ENCODE measurements around the gene OARD1.
"Not testable (repeated sequence)": the region's sequence is repeated elsewhere in the genome, so short reads cannot be mapped to it uniquely, and the experiment has no call there.

The OARD1 gene

GRCh38 chr6:41023114-41023513 is 49.0 kb downstream of the OARD1 start:
- Histone ChIP-seq H3K36me3 (ENCODE audit: control insufficient read depth, insufficient read depth, low read length) (no peaks in the 10 kb centered on the region), H3K27ac (ENCODE audit: low read depth, low read length, severe bottlenecking) (no peak overlapping the region), H3K4me3 (ENCODE audit: extremely low read depth, insufficient read depth, low read length, poor library complexity, severe bottlenecking) (no peak overlapping the region), H3K9me3 (ENCODE audit: control insufficient read depth, low read length) (no peaks in the 10 kb centered on the region), H3K4me1 (ENCODE audit: control insufficient read depth, insufficient read depth, low read length, poor library complexity, severe bottlenecking) (peaks cover 4% of the 10 kb centered on the region)
- WGBS, 2 experiments (ENCODE audit: insufficient coverage in 2 of 2) = 94 to 97% methylated on average over 2 to 3 of the region's 3 CpGs

GRCh38 chr6:41022294-41022693 is 49.9 kb downstream of the OARD1 start:
- Histone ChIP-seq H3K4me3 (ENCODE audit: extremely low read depth, insufficient read depth, low read length, poor library complexity, severe bottlenecking) (no peak overlapping the region), H3K4me1 (ENCODE audit: control insufficient read depth, insufficient read depth, low read length, poor library complexity, severe bottlenecking) (peaks cover 4% of the 10 kb centered on the region), H3K27ac (ENCODE audit: low read depth, low read length, severe bottlenecking) (no peak overlapping the region), H3K9me3 (ENCODE audit: control insufficient read depth, low read length) (no peaks in the 10 kb centered on the region), H3K36me3 (ENCODE audit: control insufficient read depth, insufficient read depth, low read length) (no peaks in the 10 kb centered on the region)

- Histone ChIP-seq H3K27ac (ENCODE audit: low read depth, low read length, severe bottlenecking) (no peak overlapping the region), H3K4me1 (ENCODE audit: control insufficient read depth, insufficient read depth, low read length, poor library complexity, severe bottlenecking) (no peaks in the 10 kb centered on the region), H3K36me3 (ENCODE audit: control insufficient read depth, insufficient read depth, low read length) (no peaks in the 10 kb centered on the region), H3K9me3 (ENCODE audit: control insufficient read depth, low read length) (no peaks in the 10 kb centered on the region), H3K4me3 (ENCODE audit: extremely low read depth, insufficient read depth, low read length, poor library complexity, severe bottlenecking) (no peak overlapping the region)
- 93 to 100% methylated on average over 1 to 3 of the region's 3 CpGs for WGBS, 2 experiments (ENCODE audit: insufficient coverage in 2 of 2)
Measured at GRCh38 chr6:41021832-41022231, 50.3 kb downstream of the OARD1 start.

GRCh38 chr6:41017663-41018062 is 54.5 kb downstream of the OARD1 start:
- WGBS, 2 experiments (ENCODE audit: insufficient coverage in 2 of 2) = 78 to 100% methylated on average over 1 of the region's 1 CpG
- no peaks in the 10 kb centered on the region for H3K4me1 ChIP-seq (ENCODE audit: control insufficient read depth, insufficient read depth, low read length, poor library complexity, severe bottlenecking)
- H3K36me3 ChIP-seq (ENCODE audit: control insufficient read depth, insufficient read depth, low read length) = no peaks in the 10 kb centered on the region

GRCh38 chr6:41015860-41016259 is 56.3 kb downstream of the OARD1 start:
- H3K27ac ChIP-seq (ENCODE audit: low read depth, low read length, severe bottlenecking); H3K4me3 ChIP-seq (ENCODE audit: extremely low read depth, insufficient read depth, low read length, poor library complexity, severe bottlenecking); H3K9me3 ChIP-seq (ENCODE audit: control insufficient read depth, low read length); H3K36me3 ChIP-seq (ENCODE audit: control insufficient read depth, insufficient read depth, low read length); H3K4me1 ChIP-seq (ENCODE audit: control insufficient read depth, insufficient read depth, low read length, poor library complexity, severe bottlenecking): not testable (repeated sequence)
- 100% methylated on average over 1 of the region's 5 CpGs; no CpG with 5 or more reads in 1 of the 2 experiments for WGBS, 2 experiments (ENCODE audit: insufficient coverage in 2 of 2)

More at GRCh38 chr6:41017663-41018062, 54.5 kb downstream of the OARD1 start:
- H3K27ac ChIP-seq (ENCODE audit: low read depth, low read length, severe bottlenecking) = no peak overlapping the region
- no peaks in the 10 kb centered on the region for H3K9me3 ChIP-seq (ENCODE audit: control insufficient read depth, low read length)
- H3K4me3 ChIP-seq (ENCODE audit: extremely low read depth, insufficient read depth, low read length, poor library complexity, severe bottlenecking) = no peak overlapping the region

GRCh38 chr6:41014780-41015179 is 57.4 kb downstream of the OARD1 start:
- no peak overlapping the region for H3K27ac ChIP-seq (ENCODE audit: low read depth, low read length, severe bottlenecking)
- 90 to 95% methylated on average over 4 of the region's 4 CpGs for WGBS, 2 experiments (ENCODE audit: insufficient coverage in 2 of 2)
- no peaks in the 10 kb centered on the region for H3K9me3 ChIP-seq (ENCODE audit: control insufficient read depth, low read length)
- H3K4me3 ChIP-seq (ENCODE audit: extremely low read depth, insufficient read depth, low read length, poor library complexity, severe bottlenecking) = no peak overlapping the region
- H3K4me1 ChIP-seq (ENCODE audit: control insufficient read depth, insufficient read depth, low read length, poor library complexity, severe bottlenecking) = no peaks in the 10 kb centered on the region
- H3K36me3 ChIP-seq (ENCODE audit: control insufficient read depth, insufficient read depth, low read length) = no peaks in the 10 kb centered on the region

All from mesodermal cell (in vitro differentiated cells).